T-cell (primary cell): Measurements from ENCODE around the gene ZBTB42. TPM values are rescaled to one million over a fixed set of nuclear protein-coding genes. Genes with fewer than 3 reads are reported as not detected.

ENCODE experiments used
- ATAC-seq, 4 experiments: fragments of 200-7000 bp in 3 of 4; fragments of 150-1000 bp in 1 of 4; cut with Tn5 transposase; replicated peaks in 1 of 4; 1 replicate in 3 of 4; 2 replicates in 1 of 4; pipeline ENCODE4 v1.10.0; 2021; ENCODE audit warnings: moderate library complexity in 3 of 4, mild to moderate bottlenecking in 2 of 4, moderate number of reproducible peaks in 1 of 4
- CTCF ChIA-PET, 2 donors: fragments of 300-600 bp; sonication (Branson Sonifier 250); formaldehyde crosslinking; loops; one replicate each; lab custom pipeline; 2022; ENCODE audit warnings: antibody characterized with exemption in 2 of 2; lab: Charles Lee
- POLR2A ChIA-PET, 2 donors: fragments of 300-600 bp; sonication (Branson Sonifier 250); formaldehyde crosslinking; loops; one replicate each; lab custom pipeline; 2022; ENCODE audit warnings: antibody characterized with exemption in 2 of 2; lab: Charles Lee
- DNase-seq, 35 experiments: peaks; one replicate each; pipeline versions ENCODE4 v3.0.0 to v3.0.0-alpha.2; 2013 to 2023
- H3K27ac ChIP-seq: one replicate; pipeline ENCODE4 v1.5.1; 2013; ENCODE audit warnings: low read length
- H3K27me3 ChIP-seq, 2 experiments: replicated peaks in 1 of 2; 1 replicate in 1 of 2; 2 replicates in 1 of 2; pipeline versions ENCODE4 v1.6.1 to v1.7.0; 2013; ENCODE audit warnings: low read length in 1 of 2, mixed read lengths in 1 of 2; ENCODE audit not compliant: control insufficient read depth in 2 of 2, insufficient read depth in 2 of 2; ENCODE audit errors: extremely low read depth in 1 of 2
- H3K36me3 ChIP-seq, 2 donors: 1 replicate in 1 of 2; 2 replicates in 1 of 2; pipeline versions ENCODE4 v1.6.1 to v1.7.0; 2013; ENCODE audit warnings: low read length in 1 of 2; ENCODE audit not compliant: control insufficient read depth in 2 of 2, insufficient read depth in 1 of 2; ENCODE audit errors: extremely low read depth in 1 of 2
- H3K4me1 ChIP-seq, 2 experiments: 1 replicate in 1 of 2; 2 replicates in 1 of 2; pipeline versions ENCODE4 v1.6.1 to v1.7.0; 2013; ENCODE audit warnings: low read length in 2 of 2, mixed read lengths in 1 of 2; ENCODE audit not compliant: insufficient read depth in 2 of 2, control insufficient read depth in 1 of 2; ENCODE audit errors: extremely low read depth in 1 of 2
- H3K4me3 ChIP-seq, 2 donors: 1 replicate in 1 of 2; 2 replicates in 1 of 2; pipeline versions ENCODE4 v1.5.1 to v1.7.0; 2013; ENCODE audit warnings: mild to moderate bottlenecking in 2 of 2, low read length in 1 of 2, moderate library complexity in 1 of 2; ENCODE audit not compliant: control insufficient read depth in 1 of 2; ENCODE audit errors: extremely low read depth in 1 of 2
- H3K9me3 ChIP-seq: 2 replicates; pipeline ENCODE4 v1.7.0; 2013
- H3K27ac Mint-ChIP-seq, 2 donors: one replicate each; pipeline ENCODE4 v1.8.0; 2020 to 2021; ENCODE audit warnings: mild to moderate bottlenecking in 2 of 2, mixed read lengths in 2 of 2
- H3K27me3 Mint-ChIP-seq, 2 donors: one replicate each; pipeline ENCODE4 v1.8.0; 2021 to 2022; ENCODE audit warnings: mixed read lengths in 2 of 2
- H3K36me3 Mint-ChIP-seq: one replicate; pipeline ENCODE4 v1.8.0; 2021; ENCODE audit warnings: mixed read lengths
- H3K4me1 Mint-ChIP-seq, 3 donors: one replicate each; pipeline ENCODE4 v1.8.0; 2020 to 2022; ENCODE audit warnings: mixed read lengths in 3 of 3, mild to moderate bottlenecking in 1 of 3
- H3K4me3 Mint-ChIP-seq, 3 donors: one replicate each; pipeline ENCODE4 v1.8.0; 2020 to 2022; ENCODE audit warnings: mild to moderate bottlenecking in 3 of 3, mixed read lengths in 3 of 3, moderate library complexity in 3 of 3
- H3K9me3 Mint-ChIP-seq, 3 donors: one replicate each; pipeline ENCODE4 v1.8.0; 2020 to 2022; ENCODE audit warnings: mixed read lengths in 3 of 3
- WGBS: methylation state at CpG from one replicate; pipeline ENCODE4 v1.1.5; 2013; ENCODE audit warnings: missing lambda C conversion rate; ENCODE audit not compliant: insufficient coverage; 5-methylcytosine and 5-hydroxymethylcytosine counted together
- total RNA-seq, 35 experiments: library from RNA in 6 of 35; stranded (reverse) in 6 of 35; fragments of 120-200 nt in 1 of 35; gene quantifications; one replicate each; pipeline versions ENCODE4 v1.2.1 to v1.2.4 and lab custom pipeline; 2013 to 2026

Gene ZBTB42
- total RNA-seq, 5 donors from 2014 or later (not counting 1 experiment from before 2014, with no cell fraction given) = 3.5 to 10.5 (median 9.4) TPM

DNA sequence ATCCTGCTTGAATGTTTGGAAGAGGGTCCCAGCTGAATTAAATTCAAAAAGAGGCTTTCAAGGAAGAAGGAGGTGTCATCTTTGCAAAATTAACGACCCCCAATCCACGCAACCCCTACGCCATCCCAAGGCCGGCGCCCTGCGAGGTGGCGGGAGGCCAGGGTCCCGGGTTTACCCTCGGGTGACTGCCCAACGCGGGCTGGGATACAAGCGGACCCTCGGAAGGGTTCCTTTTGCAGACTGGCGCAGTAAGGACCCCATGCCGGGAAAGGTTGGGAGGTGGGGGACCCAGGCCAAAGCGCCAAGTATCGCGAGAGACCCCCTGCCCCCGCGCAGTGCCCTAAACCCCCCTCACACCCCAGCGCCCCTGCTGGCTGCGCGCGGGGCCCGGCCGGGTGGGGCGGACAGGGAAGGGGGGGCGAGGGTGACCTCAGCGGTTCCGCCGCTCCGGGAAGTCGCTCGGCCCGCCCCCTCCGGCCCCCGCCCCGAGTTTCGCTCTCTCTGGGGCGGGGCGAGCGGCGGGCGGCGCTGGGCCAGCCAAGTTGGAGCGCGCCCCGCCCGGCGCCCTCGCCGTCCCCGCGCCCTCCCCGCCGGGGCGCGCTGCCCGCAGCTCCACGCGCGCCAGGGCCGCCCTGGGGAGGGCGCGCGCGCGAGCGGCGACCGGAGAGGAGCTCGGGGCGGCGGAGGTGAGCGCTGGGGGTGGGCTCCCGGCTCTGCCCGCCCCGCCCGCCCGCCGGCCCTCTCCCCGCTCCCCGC is 708 bp upstream of the ZBTB42 start:
- peak overlapping the region; percentile 42 to 46 for H3K4me3 ChIP-seq
- H3K9me3 ChIP-seq = no peaks in the 10 kb centered on the region
- no peaks in the 10 kb centered on the region for H3K27me3 ChIP-seq
- peaks cover 11 to 52% of the 10 kb centered on the region in 2 experiments for H3K4me1 ChIP-seq
- Mint-ChIP-seq H3K36me3 (no peaks in the 10 kb centered on the region), H3K27me3 (no peaks in the 10 kb centered on the region), H3K27ac (peak overlapping the region; percentile 85 to 88), H3K4me3 (peak overlapping the region; percentile 60 to 74 (median 72)), H3K9me3 (no peaks in the 10 kb centered on the region), H3K4me1 (peaks cover 29 to 40% (median 35%) of the 10 kb centered on the region in 3 donors)
- DNase-seq (peak; percentile 43 to 91 (median 69)), ATAC-seq (peak; percentile 72 to 79 (median 77))
- peak overlapping the region; percentile 91 for H3K27ac ChIP-seq
- 2% methylated on average over 68 of the region's 83 CpGs for WGBS
- H3K36me3 ChIP-seq = peaks cover 0 to 2% of the 10 kb centered on the region in 2 donors
- ChIA-PET POLR2A (interaction anchor here in 1 of 2 donors (0.8 kb wide), 1 partner anchor 11 kb away, joined by 5 read pairs; no protein-coding TSS in a partner anchor), CTCF (no interaction called here)

DNA sequence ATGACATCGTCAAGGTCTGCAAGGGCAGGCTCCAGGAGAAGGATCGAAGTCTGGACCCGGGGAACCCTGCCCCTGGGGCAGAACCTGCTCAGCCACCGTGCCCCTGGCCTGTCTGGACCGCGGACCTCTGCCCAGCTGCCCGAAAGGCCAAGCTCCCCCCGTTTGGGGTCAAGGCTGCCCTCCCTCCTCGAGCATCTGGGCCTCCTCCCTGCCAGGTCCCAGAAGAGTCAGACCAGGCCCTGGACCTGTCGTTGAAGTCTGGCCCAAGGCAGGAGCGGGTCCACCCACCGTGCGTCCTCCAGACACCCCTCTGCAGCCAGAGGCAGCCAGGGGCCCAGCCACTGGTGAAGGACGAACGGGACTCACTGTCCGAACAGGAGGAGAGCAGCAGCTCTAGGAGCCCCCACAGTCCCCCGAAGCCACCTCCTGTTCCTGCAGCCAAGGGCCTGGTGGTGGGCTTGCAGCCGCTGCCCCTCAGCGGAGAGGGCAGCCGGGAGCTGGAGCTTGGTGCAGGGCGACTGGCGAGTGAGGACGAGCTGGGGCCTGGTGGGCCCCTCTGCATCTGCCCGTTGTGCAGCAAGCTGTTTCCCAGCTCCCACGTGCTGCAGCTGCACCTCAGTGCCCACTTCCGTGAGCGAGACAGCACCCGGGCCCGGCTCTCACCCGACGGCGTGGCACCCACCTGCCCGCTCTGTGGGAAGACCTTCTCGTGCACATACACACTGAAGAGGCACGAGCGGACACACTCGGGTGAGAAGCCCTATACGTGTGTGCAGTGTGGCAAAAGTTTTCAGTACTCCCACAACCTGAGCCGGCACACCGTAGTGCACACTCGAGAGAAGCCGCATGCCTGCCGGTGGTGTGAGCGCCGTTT is 856 bp downstream of the ZBTB42 start:
- peak overlapping the region; percentile 20 for H3K27ac ChIP-seq
- WGBS = 83% methylated on average over 43 of the region's 45 CpGs
- no peaks in the 10 kb centered on the region for H3K9me3 Mint-ChIP-seq
- DNase-seq (no peak), ATAC-seq (no peak)
- CTCF ChIA-PET = no interaction called here
- peaks cover 0 to 2% of the 10 kb centered on the region in 2 donors for H3K36me3 ChIP-seq
- POLR2A ChIA-PET = no interaction called here
- no peaks in the 10 kb centered on the region for H3K27me3 Mint-ChIP-seq
- peak overlapping the region; percentile 67 to 75 for H3K4me3 ChIP-seq
- no peaks in the 10 kb centered on the region for H3K27me3 ChIP-seq
- H3K4me1 Mint-ChIP-seq = peaks cover 27 to 33% (median 30%) of the 10 kb centered on the region in 3 donors
- H3K4me3 Mint-ChIP-seq = peak overlapping the region; percentile 85 to 87 (median 87)
- no peaks in the 10 kb centered on the region for H3K9me3 ChIP-seq
- peaks cover 7 to 42% of the 10 kb centered on the region in 2 experiments for H3K4me1 ChIP-seq
- peak overlapping the region; percentile 87 to 88 for H3K27ac Mint-ChIP-seq
- H3K36me3 Mint-ChIP-seq = no peaks in the 10 kb centered on the region

DNA sequence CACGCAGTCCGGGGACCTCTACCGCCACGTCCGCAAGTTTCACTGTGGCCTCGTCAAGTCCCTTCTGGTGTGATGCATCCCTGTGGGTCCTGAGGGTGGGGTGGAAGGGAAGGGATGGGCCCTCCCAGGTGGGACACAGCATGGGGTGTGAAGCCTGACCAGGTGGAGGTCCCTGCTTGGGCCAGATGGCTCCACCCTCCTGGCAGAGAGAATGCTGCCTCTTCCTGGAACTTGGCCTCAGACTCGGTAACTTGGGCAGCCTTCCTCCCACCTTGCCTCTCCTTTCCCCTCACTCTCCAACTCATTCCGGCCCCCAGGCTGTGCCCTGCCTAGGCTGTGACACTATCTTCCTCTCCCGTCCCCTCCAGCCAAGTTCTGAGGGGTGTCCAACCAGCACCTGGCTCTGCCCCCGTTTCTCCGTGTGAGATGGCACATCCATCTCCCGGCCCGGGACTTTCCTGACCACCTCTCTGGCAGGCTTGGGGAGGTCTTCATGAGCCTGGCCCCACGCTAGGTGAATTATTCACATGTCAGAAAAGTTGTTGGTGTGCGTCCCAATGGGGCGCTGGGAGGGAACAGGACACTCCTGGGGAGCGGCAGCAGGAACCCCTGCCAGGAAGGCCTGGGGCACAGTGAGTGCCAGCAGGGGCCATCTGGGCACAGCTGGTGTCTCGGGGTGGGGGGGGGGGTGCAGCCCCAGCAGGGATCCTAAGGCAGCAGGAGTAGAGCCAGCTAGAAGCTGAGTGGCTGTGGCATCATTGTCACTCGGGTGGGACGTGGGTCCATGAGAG is 1.7 kb downstream of the ZBTB42 start:
- CTCF ChIA-PET = no interaction called here
- peaks cover 0 to 2% of the 10 kb centered on the region in 2 donors for H3K36me3 ChIP-seq
- H3K27ac ChIP-seq = no peak overlapping the region
- POLR2A ChIA-PET = no interaction called here
- Mint-ChIP-seq H3K4me3 (peak overlapping the region; percentile 59 to 87 (median 69)), H3K4me1 (peaks cover 25 to 33% (median 31%) of the 10 kb centered on the region in 3 donors), H3K36me3 (no peaks in the 10 kb centered on the region), H3K9me3 (no peaks in the 10 kb centered on the region), H3K27ac (no peak overlapping the region), H3K27me3 (no peaks in the 10 kb centered on the region)
- WGBS = 92% methylated on average over 18 of the region's 20 CpGs
- DNase-seq = no peak
- no peak overlapping the region for H3K4me3 ChIP-seq
- ATAC-seq = no peak
- no peaks in the 10 kb centered on the region for H3K9me3 ChIP-seq
- no peaks in the 10 kb centered on the region for H3K27me3 ChIP-seq
- H3K4me1 ChIP-seq = peaks cover 7 to 42% of the 10 kb centered on the region in 2 experiments

DNA sequence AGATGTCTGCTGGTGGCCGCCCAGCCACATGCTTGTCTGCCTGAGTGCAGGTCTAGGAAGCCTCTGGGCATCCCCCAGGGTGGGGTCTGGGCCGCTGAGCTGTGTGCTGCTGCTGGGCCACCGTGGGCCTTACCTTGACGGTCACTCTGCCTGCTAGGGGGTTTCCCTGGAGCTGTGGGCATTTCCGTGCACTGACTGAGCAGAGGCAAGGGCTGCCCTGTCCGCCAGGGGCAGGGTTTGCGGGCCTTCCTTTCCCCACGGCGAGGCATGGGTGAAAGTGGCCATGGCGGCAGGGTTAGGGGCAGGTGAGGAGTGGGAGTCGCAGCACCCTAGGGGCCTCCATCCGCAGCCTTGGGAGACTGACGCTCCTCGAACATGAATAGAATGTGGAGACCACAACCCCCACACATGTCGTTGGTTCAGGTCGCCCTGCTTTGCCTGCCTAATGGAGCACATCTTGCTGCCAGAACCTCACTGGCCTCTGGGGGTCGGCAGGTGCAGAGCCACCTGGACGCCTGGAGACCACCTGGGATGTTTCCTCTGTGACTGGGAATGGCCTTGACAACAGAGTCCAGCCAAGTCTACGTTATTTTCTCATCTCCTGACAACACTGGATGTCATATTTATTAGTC is 2.5 kb downstream of the ZBTB42 start:
- Mint-ChIP-seq H3K4me3 (peak overlapping the region in 1 of 3 donors; percentile 2), H3K9me3 (no peaks in the 10 kb centered on the region), H3K27ac (no peak overlapping the region), H3K27me3 (no peaks in the 10 kb centered on the region), H3K36me3 (no peaks in the 10 kb centered on the region), H3K4me1 (peaks cover 25 to 33% (median 29%) of the 10 kb centered on the region in 3 donors)
- no peaks in the 10 kb centered on the region for H3K27me3 ChIP-seq
- peaks cover 7 to 42% of the 10 kb centered on the region in 2 experiments for H3K4me1 ChIP-seq
- CTCF ChIA-PET = no interaction called here
- POLR2A ChIA-PET = no interaction called here
- no peaks in the 10 kb centered on the region for H3K9me3 ChIP-seq
- no peak overlapping the region for H3K27ac ChIP-seq
- no peak overlapping the region for H3K4me3 ChIP-seq
- peaks cover 0 to 2% of the 10 kb centered on the region in 2 donors for H3K36me3 ChIP-seq
- WGBS = 95% methylated on average over 14 of the region's 19 CpGs
- DNase-seq (no peak), ATAC-seq (no peak)

DNA sequence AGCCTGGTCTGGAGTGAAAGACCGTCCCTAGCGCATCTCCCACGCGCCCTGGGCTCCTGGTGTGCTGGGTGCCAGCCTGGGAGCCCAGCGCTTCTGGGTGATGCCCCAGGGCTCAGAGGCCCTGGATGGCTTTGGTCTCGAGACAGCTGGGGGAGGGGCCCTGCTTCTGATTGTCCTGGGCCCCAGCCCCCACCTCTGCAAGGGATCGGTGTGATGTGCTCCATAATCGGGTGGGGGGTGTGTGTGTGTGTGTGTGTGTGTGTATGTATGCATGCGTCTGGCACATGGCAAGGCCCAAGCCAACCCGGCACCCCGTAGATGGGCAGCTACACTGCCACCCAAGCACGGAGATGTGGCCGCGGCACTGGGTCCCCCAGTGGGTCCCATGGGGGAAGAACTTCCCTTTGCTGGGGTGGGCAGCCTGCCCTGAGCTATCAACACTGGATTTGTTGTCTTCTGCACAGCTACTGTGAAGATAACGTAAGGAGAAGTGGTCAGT is 3.1 kb downstream of the ZBTB42 start:
- DNase-seq (no peak), ATAC-seq (no peak)
- H3K27ac ChIP-seq = no peak overlapping the region
- no peaks in the 10 kb centered on the region for H3K27me3 ChIP-seq
- Mint-ChIP-seq H3K4me1 (peaks cover 25 to 33% (median 29%) of the 10 kb centered on the region in 3 donors), H3K9me3 (no peaks in the 10 kb centered on the region), H3K27ac (no peak overlapping the region), H3K27me3 (no peaks in the 10 kb centered on the region), H3K4me3 (peak overlapping the region in 1 of 3 donors; percentile 2), H3K36me3 (no peaks in the 10 kb centered on the region)
- POLR2A ChIA-PET = no interaction called here
- peaks cover 7 to 42% of the 10 kb centered on the region in 2 experiments for H3K4me1 ChIP-seq
- WGBS = 81% methylated on average over 13 of the region's 15 CpGs
- H3K36me3 ChIP-seq = peaks cover 0 to 2% of the 10 kb centered on the region in 2 donors
- no peak overlapping the region for H3K4me3 ChIP-seq
- H3K9me3 ChIP-seq = no peaks in the 10 kb centered on the region
- CTCF ChIA-PET = no interaction called here
